DOHH2 (cell line): ENCODE results near the gene POU2F1.

ENCODE experiments used
- H3F3A ChIP-seq: fragments of 200-600 bp; sonication (generic), shearing (Covaris generic); 2 replicates; pipeline ENCODE4 v1.6.0; 2016; ENCODE audit warnings: antibody characterized with exemption, mild to moderate bottlenecking; ENCODE audit not compliant: control insufficient read depth, insufficient read depth
- H3K27ac ChIP-seq: fragments of 200-600 bp; sonication (generic); 2 replicates; pipeline ENCODE4 v1.5.1; 2014; ENCODE audit warnings: low read depth, mild to moderate bottlenecking, low read length, moderate library complexity
- H3K27me3 ChIP-seq: fragments of 200-600 bp; sonication (generic); 2 replicates; pipeline ENCODE4 v1.6.1; 2014; ENCODE audit warnings: mild to moderate bottlenecking, low read length, mixed read lengths; ENCODE audit not compliant: control insufficient read depth
- H3K36me3 ChIP-seq: fragments of 200-600 bp; sonication (generic); 2 replicates; pipeline ENCODE4 v1.6.1; 2014; ENCODE audit warnings: mild to moderate bottlenecking, low read length, moderate library complexity, mixed read lengths; ENCODE audit not compliant: control insufficient read depth
- H3K4me1 ChIP-seq: fragments of 200-600 bp; sonication (generic); 2 replicates; pipeline ENCODE4 v1.6.1; 2014; ENCODE audit warnings: mild to moderate bottlenecking, low read length, mixed read lengths; ENCODE audit not compliant: control insufficient read depth
- H3K4me2 ChIP-seq: fragments of 200-600 bp; sonication (generic); 2 replicates; pipeline ENCODE4 v1.6.0; 2014; ENCODE audit warnings: mild to moderate bottlenecking, low read length, moderate library complexity
- H3K4me3 ChIP-seq: fragments of 200-600 bp; sonication (generic); 2 replicates; pipeline ENCODE4 v1.5.1; 2014; ENCODE audit warnings: mild to moderate bottlenecking, low read length, mixed read lengths
- H3K79me2 ChIP-seq: fragments of 200-600 bp; sonication (generic); 2 replicates; pipeline ENCODE4 v1.6.1; 2014; ENCODE audit warnings: mild to moderate bottlenecking, low read length, mixed read lengths; ENCODE audit not compliant: control insufficient read depth
- H3K9me2 ChIP-seq: fragments of 200-600 bp; sonication (generic); replicated peaks from 2 replicates; pipeline ENCODE4 v1.6.1; 2014; ENCODE audit warnings: mild to moderate bottlenecking, low read length, mixed read lengths; ENCODE audit not compliant: control insufficient read depth
- H3K9me3 ChIP-seq: fragments of 200-600 bp; sonication (generic); 2 replicates; pipeline ENCODE4 v1.6.1; 2014; ENCODE audit warnings: antibody characterized with exemption, low read length, mixed read lengths; ENCODE audit not compliant: control insufficient read depth, insufficient read depth
- H4K20me1 ChIP-seq: fragments of 200-600 bp; sonication (generic); 2 replicates; pipeline ENCODE4 v1.6.0; 2014; ENCODE audit warnings: low read depth, mild to moderate bottlenecking, antibody characterized with exemption, low read length, moderate library complexity; ENCODE audit not compliant: control insufficient read depth, insufficient read depth
- CTCF ChIP-seq: fragments of 200-600 bp; sonication (generic); IDR thresholded peaks from one replicate; pipeline ENCODE4 v1.5.1; 2014; ENCODE audit warnings: antibody characterized with exemption, mild to moderate bottlenecking, low read depth, low read length; ENCODE audit not compliant: poor library complexity, severe bottlenecking
- EZH2phosphoT487 ChIP-seq: fragments of 200-600 bp; sonication (generic); IDR thresholded peaks from 2 replicates; pipeline ENCODE4 v1.6.1; 2017; ENCODE audit warnings: borderline replicate concordance, mild to moderate bottlenecking, antibody characterized with exemption, low read length, moderate library complexity, mixed read lengths

Gene POU2F1

GRCh38 chr1:167463080-167463479 lies 242.4 kb downstream of the POU2F1 start:
- TF ChIP-seq EZH2phosphoT487 (no peak), CTCF (no peak)
- peaks cover 3% of the 10 kb centered on the region; the same call in 1 of the 2 replicates for H3K4me1 ChIP-seq
- no peaks in the 10 kb centered on the region for H3F3A ChIP-seq
- no peaks in the 10 kb centered on the region for H3K9me3 ChIP-seq
- no peaks in the 10 kb centered on the region for H3K36me3 ChIP-seq
- peaks cover 2% of the 10 kb centered on the region; the same call in 1 of the 2 replicates for H3K27me3 ChIP-seq
- no peak overlapping the region for H3K27ac ChIP-seq
- no peaks in the 10 kb centered on the region for H3K9me2 ChIP-seq
- no peak overlapping the region for H3K4me2 ChIP-seq
- no peak overlapping the region for H3K4me3 ChIP-seq
- no peaks in the 10 kb centered on the region for H4K20me1 ChIP-seq
- no peaks in the 10 kb centered on the region for H3K79me2 ChIP-seq

GRCh38 chr1:167463875-167464575 lies 243.3 kb downstream of the POU2F1 start:
- no peaks in the 10 kb centered on the region for H3K9me2 ChIP-seq

GRCh38 chr1:167465018-167465417 lies 244.3 kb downstream of the POU2F1 start:
- no peak overlapping the region for H3K27ac ChIP-seq
- no peaks in the 10 kb centered on the region for H3K9me3 ChIP-seq
- no peaks in the 10 kb centered on the region for H3K9me2 ChIP-seq
- no peak overlapping the region for H3K4me2 ChIP-seq
- H3K36me3 ChIP-seq: no peaks in the 10 kb centered on the region
- no peaks in the 10 kb centered on the region for H3K79me2 ChIP-seq
- H3K4me3 ChIP-seq: no peak overlapping the region
- H4K20me1 ChIP-seq: no peaks in the 10 kb centered on the region
- peaks cover 3% of the 10 kb centered on the region; the same call in 1 of the 2 replicates for H3K4me1 ChIP-seq
- no peaks in the 10 kb centered on the region for H3F3A ChIP-seq
- no peak for TF ChIP-seq EZH2phosphoT487
- no peak for TF ChIP-seq CTCF
- no peaks in the 10 kb centered on the region for H3K27me3 ChIP-seq

More at GRCh38 chr1:167463875-167464575, 243.3 kb downstream of the POU2F1 start:
- no peaks in the 10 kb centered on the region for H3K27me3 ChIP-seq
- H3K4me2 ChIP-seq: no peak overlapping the region
- no peaks in the 10 kb centered on the region for H3F3A ChIP-seq
- no peaks in the 10 kb centered on the region for H3K9me3 ChIP-seq
- no peaks in the 10 kb centered on the region for H3K79me2 ChIP-seq
- H3K4me3 ChIP-seq: no peak overlapping the region
- no peaks in the 10 kb centered on the region for H3K36me3 ChIP-seq
- H4K20me1 ChIP-seq: no peaks in the 10 kb centered on the region
- peaks cover 3% of the 10 kb centered on the region; the same call in 1 of the 2 replicates for H3K4me1 ChIP-seq
- TF ChIP-seq EZH2phosphoT487: no peak
- TF ChIP-seq CTCF: no peak
- H3K27ac ChIP-seq: no peak overlapping the region
